ENCODE data around the gene PDPR. TPM values are rescaled to one million over a fixed set of nuclear protein-coding genes. Genes with fewer than 3 reads are reported as not detected.
"Not testable (repeated sequence)": the region's sequence is repeated elsewhere in the genome, so short reads cannot be mapped to it uniquely, and the experiment has no call there.

Gene PDPR
- total RNA-seq, 2 donors from 2014 or later = 37.2 to 51.5 TPM

GRCh38 chr16:70109583-70110279 is 4.4 kb upstream of the PDPR start:
- ATAC-seq; H3K4me1 Mint-ChIP-seq (ENCODE audit: low read depth in 2 of 2); H3K9me3 Mint-ChIP-seq; H3K27me3 Mint-ChIP-seq; DNase-seq (ENCODE audit: low spot score); H3K27ac Mint-ChIP-seq; H3K36me3 Mint-ChIP-seq; H3K4me3 Mint-ChIP-seq: not testable (repeated sequence)

GRCh38 chr16:70112162-70112561 is 2.0 kb upstream of the PDPR start:
- H3K4me1 Mint-ChIP-seq (ENCODE audit: low read depth in 2 of 2) = peaks cover 6 to 10% of the 10 kb centered on the region in 2 donors
- not testable (repeated sequence) for H3K27ac Mint-ChIP-seq; H3K4me3 Mint-ChIP-seq; ATAC-seq; DNase-seq (ENCODE audit: low spot score); H3K9me3 Mint-ChIP-seq; H3K27me3 Mint-ChIP-seq; H3K36me3 Mint-ChIP-seq

- Mint-ChIP-seq H3K27ac (peak overlapping the region in 1 of 2 donors; percentile 84), H3K4me3 (peak overlapping the region; percentile 63), H3K4me1 (ENCODE audit: low read depth in 2 of 2) (peaks cover 14 to 18% of the 10 kb centered on the region in 2 donors)
- not testable (repeated sequence) for H3K27me3 Mint-ChIP-seq; DNase-seq (ENCODE audit: low spot score); H3K9me3 Mint-ChIP-seq; H3K36me3 Mint-ChIP-seq
- ATAC-seq = peak; percentile 1 to 21
Observed at GRCh38 chr16:70113599-70113981, 542 bp upstream of the PDPR start.

GRCh38 chr16:70118354-70118753 is 4.2 kb downstream of the PDPR start:
- H3K27me3 Mint-ChIP-seq; DNase-seq (ENCODE audit: low spot score); H3K36me3 Mint-ChIP-seq; H3K9me3 Mint-ChIP-seq; ATAC-seq; H3K4me3 Mint-ChIP-seq: not testable (repeated sequence)
- H3K27ac Mint-ChIP-seq = peak overlapping the region in 1 of 2 donors; percentile 0
- peaks cover 18 to 21% of the 10 kb centered on the region in 2 donors for H3K4me1 Mint-ChIP-seq (ENCODE audit: low read depth in 2 of 2)

GRCh38 chr16:70118776-70119175 is 4.6 kb downstream of the PDPR start:
- not testable (repeated sequence) for H3K36me3 Mint-ChIP-seq; H3K9me3 Mint-ChIP-seq; DNase-seq (ENCODE audit: low spot score); H3K4me3 Mint-ChIP-seq; H3K27me3 Mint-ChIP-seq; ATAC-seq; H3K27ac Mint-ChIP-seq
- peaks cover 18 to 21% of the 10 kb centered on the region in 2 donors for H3K4me1 Mint-ChIP-seq (ENCODE audit: low read depth in 2 of 2)

- H3K4me1 Mint-ChIP-seq (ENCODE audit: low read depth in 2 of 2) = peaks cover 13 to 20% of the 10 kb centered on the region in 2 donors
- not testable (repeated sequence) for ATAC-seq; DNase-seq (ENCODE audit: low spot score); H3K27me3 Mint-ChIP-seq; H3K27ac Mint-ChIP-seq; H3K4me3 Mint-ChIP-seq; H3K9me3 Mint-ChIP-seq
- H3K36me3 Mint-ChIP-seq = peaks cover 11% of the 10 kb centered on the region
Observed at GRCh38 chr16:70120398-70120797, 6.3 kb downstream of the PDPR start.

DNA sequence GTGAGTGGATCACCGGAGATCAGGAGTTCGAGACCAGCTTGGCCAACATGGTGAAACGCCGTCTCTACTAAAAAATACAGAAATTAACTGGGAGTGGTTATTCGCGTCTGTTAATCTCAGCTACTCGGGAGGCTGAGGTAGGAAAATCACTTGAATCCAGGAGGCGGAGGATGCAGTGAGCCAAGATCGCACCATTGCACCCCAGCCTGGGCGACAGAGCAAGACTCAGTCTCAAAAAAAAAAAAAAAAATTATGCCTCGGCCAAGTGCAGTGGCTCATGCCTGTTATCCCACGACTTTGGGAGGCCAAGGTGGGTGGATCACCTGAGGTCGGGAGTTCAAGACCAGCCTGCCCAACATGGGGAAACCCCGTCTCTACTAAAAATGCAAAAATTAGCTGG is 9.7 kb downstream of the PDPR start:
- DNase-seq (ENCODE audit: low spot score); H3K27ac Mint-ChIP-seq; ATAC-seq; H3K27me3 Mint-ChIP-seq; H3K9me3 Mint-ChIP-seq; H3K4me3 Mint-ChIP-seq: not testable (repeated sequence)
- Mint-ChIP-seq H3K4me1 (ENCODE audit: low read depth in 2 of 2) (peaks cover 0 to 11% of the 10 kb centered on the region in 2 donors), H3K36me3 (peaks cover 11% of the 10 kb centered on the region)

- not testable (repeated sequence) for DNase-seq (ENCODE audit: low spot score); H3K27ac Mint-ChIP-seq; H3K4me3 Mint-ChIP-seq; H3K27me3 Mint-ChIP-seq; H3K9me3 Mint-ChIP-seq; H3K4me1 Mint-ChIP-seq (ENCODE audit: low read depth in 2 of 2); ATAC-seq
- H3K36me3 Mint-ChIP-seq = peaks cover 15% of the 10 kb centered on the region
Observed at GRCh38 chr16:70126226-70126625, 12.1 kb downstream of the PDPR start.

DNA sequence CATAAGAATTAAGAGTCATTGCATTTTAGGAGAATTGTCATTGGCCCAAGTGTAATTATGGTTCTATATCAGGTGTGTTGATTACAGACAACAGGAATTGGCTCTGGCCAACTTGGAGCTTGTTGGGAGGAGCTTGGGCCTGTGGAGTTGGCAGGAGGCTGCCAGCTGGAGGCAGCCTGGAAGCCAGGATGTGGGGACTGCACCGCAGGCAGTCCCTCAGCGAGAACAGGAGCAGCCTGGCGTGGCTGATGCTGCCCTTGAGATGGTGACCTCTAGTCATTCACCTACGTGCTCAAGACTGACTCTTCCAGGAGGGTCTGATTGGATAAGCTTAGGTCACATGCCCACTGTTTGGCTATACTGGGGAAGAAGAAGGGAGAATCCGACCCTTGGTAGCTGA is 13.6 kb downstream of the PDPR start:
- not testable (repeated sequence) for H3K4me1 Mint-ChIP-seq (ENCODE audit: low read depth in 2 of 2); H3K9me3 Mint-ChIP-seq; H3K27ac Mint-ChIP-seq; H3K4me3 Mint-ChIP-seq; H3K36me3 Mint-ChIP-seq; ATAC-seq; DNase-seq (ENCODE audit: low spot score); H3K27me3 Mint-ChIP-seq

GRCh38 chr16:70128844-70129243 is 14.7 kb downstream of the PDPR start:
- not testable (repeated sequence) for ATAC-seq; H3K9me3 Mint-ChIP-seq; DNase-seq (ENCODE audit: low spot score); H3K4me1 Mint-ChIP-seq (ENCODE audit: low read depth in 2 of 2); H3K36me3 Mint-ChIP-seq; H3K27me3 Mint-ChIP-seq; H3K4me3 Mint-ChIP-seq; H3K27ac Mint-ChIP-seq

DNA sequence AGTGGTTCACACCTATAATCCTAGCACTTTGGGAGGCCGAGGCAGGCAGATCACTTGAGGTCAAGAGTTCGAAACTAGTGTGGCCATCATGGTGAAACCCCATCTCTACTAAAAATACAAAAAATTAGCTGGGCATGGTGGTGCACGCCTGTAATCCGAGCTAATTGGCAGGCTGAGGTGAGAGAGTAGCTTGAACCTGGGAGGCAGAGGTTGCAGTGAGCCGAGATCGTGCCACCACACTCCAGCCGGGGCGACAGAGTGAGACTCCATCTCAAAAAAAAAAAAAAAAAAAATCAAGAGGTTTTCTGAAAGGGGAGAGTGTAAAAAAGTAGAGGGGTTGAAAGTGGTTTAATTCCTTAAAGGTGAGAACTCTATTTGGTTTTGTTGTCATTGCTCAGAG is 21.7 kb downstream of the PDPR start:
- H3K27me3 Mint-ChIP-seq; DNase-seq (ENCODE audit: low spot score); ATAC-seq; H3K9me3 Mint-ChIP-seq; H3K4me1 Mint-ChIP-seq (ENCODE audit: low read depth in 2 of 2); H3K4me3 Mint-ChIP-seq; H3K27ac Mint-ChIP-seq: not testable (repeated sequence)
- peaks cover 23% of the 10 kb centered on the region for H3K36me3 Mint-ChIP-seq

- not testable (repeated sequence) for ATAC-seq; H3K4me3 Mint-ChIP-seq; H3K9me3 Mint-ChIP-seq; H3K4me1 Mint-ChIP-seq (ENCODE audit: low read depth in 2 of 2); H3K27me3 Mint-ChIP-seq; H3K27ac Mint-ChIP-seq; DNase-seq (ENCODE audit: low spot score)
- peaks cover 23% of the 10 kb centered on the region for H3K36me3 Mint-ChIP-seq
Observed at GRCh38 chr16:70136595-70136994, 22.5 kb downstream of the PDPR start.

DNA sequence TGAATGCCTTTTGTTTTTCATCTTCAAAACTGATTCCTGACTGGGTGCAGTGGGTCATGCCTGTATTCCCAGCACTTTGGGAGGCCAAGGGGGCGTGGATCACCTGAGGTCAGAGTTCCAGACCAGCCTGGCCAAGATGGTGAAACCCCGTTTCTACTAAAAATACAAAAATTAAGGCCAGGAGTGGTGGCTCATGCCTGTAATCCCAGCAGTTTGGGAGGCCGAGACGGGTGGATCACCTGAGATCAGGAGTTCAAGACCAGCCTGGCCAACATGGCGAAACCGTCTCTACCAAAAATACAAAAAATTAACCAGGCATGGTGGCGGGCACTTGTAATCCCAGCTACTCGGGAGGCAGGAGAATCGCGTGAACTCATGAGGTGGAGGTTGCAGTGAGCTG is 28.6 kb downstream of the PDPR start:
- peaks cover 20% of the 10 kb centered on the region for H3K36me3 Mint-ChIP-seq
- not testable (repeated sequence) for H3K4me1 Mint-ChIP-seq (ENCODE audit: low read depth in 2 of 2); H3K27ac Mint-ChIP-seq; H3K27me3 Mint-ChIP-seq; H3K9me3 Mint-ChIP-seq; DNase-seq (ENCODE audit: low spot score); H3K4me3 Mint-ChIP-seq; ATAC-seq

GRCh38 chr16:70143231-70143895 is 29.2 kb downstream of the PDPR start:
- Mint-ChIP-seq H3K36me3 (peaks cover 20% of the 10 kb centered on the region), H3K27ac (peak overlapping the region in 1 of 2 donors; percentile 10)
- not testable (repeated sequence) for H3K9me3 Mint-ChIP-seq; H3K27me3 Mint-ChIP-seq; H3K4me3 Mint-ChIP-seq; DNase-seq (ENCODE audit: low spot score); H3K4me1 Mint-ChIP-seq (ENCODE audit: low read depth in 2 of 2)
- peak in 1 of 2 donors; percentile 34 for ATAC-seq
